Gastrocnemius medialis (tissue), 4 donors: ENCODE data around the gene SPIRE2.

Experiments
- POLR2A ChIP-seq, 2 donors: fragments of 450-650 bp; IDR thresholded peaks; one replicate each; pipeline ENCODE4 v1.6.1; 2017; ENCODE audit warnings: antibody characterized with exemption in 2 of 2, mild to moderate bottlenecking in 2 of 2, moderate library complexity in 2 of 2
- TF ChIP-seq, protein P1 (sequence below), 5 experiments: fragments of 450-650 bp in 3 of 5; fragments of 200-600 bp in 2 of 5; sonication (generic) in 2 of 5; IDR thresholded peaks in 4 of 5; conservative IDR thresholded peaks in 1 of 5; 1 replicate in 4 of 5; 2 replicates in 1 of 5; pipeline ENCODE4 v1.5.1; 2016 to 2019; ENCODE audit warnings: antibody characterized with exemption in 5 of 5, mild to moderate bottlenecking in 3 of 5, moderate library complexity in 3 of 5

DNA sequence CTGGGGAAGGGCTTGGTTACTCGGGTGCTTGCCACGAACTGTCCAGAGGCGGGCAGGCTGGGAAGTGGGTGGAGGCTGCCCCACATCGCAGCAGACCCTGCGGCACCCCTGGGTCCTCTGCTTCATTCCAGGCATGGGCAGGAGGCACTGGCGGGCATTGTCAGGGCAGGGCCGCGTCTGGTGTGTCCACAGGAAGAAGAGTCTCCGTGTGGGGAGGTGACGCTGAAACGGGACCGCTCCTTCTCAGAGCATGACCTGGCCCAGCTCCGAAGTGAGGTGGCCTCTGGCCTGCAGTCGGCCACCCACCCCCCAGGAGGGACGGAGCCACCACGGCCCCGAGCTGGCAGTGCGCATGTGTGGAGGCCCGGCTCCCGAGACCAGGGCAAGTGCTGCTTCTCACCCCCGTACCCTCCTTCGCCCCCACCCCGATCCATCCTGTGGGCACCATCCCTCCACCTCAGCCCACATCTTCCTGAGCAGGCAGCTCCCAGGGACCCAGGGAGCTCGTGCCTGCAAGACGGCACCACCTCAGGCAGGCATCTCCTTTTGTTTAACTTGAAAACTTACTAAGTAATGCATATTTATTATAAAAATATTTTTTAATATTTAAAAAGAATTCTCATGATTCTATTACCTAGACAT is 30.8 kb downstream of the SPIRE2 start:
- TF ChIP-seq, protein P1, sequence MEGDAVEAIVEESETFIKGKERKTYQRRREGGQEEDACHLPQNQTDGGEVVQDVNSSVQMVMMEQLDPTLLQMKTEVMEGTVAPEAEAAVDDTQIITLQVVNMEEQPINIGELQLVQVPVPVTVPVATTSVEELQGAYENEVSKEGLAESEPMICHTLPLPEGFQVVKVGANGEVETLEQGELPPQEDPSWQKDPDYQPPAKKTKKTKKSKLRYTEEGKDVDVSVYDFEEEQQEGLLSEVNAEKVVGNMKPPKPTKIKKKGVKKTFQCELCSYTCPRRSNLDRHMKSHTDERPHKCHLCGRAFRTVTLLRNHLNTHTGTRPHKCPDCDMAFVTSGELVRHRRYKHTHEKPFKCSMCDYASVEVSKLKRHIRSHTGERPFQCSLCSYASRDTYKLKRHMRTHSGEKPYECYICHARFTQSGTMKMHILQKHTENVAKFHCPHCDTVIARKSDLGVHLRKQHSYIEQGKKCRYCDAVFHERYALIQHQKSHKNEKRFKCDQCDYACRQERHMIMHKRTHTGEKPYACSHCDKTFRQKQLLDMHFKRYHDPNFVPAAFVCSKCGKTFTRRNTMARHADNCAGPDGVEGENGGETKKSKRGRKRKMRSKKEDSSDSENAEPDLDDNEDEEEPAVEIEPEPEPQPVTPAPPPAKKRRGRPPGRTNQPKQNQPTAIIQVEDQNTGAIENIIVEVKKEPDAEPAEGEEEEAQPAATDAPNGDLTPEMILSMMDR (IDR thresholded peaks at IDR 0.05 in 4 of 5, conservative IDR thresholded peaks at IDR 0.05 in 1 of 5), result no peak
- TF ChIP-seq POLR2A (IDR thresholded peaks at IDR 0.05), result no peak
